NK-92 (cell line): Measurements from ENCODE around the gene BACE2.

Experiments
- DNase-seq: peaks from one replicate; lab custom pipeline; 2025; ENCODE audit not compliant: unreplicated experiment; lab: John Stamatoyannopoulos, UW

The BACE2 gene

GRCh38 chr21:41167348-41168342, at the start of gene BACE2:
TSS of gene BACE2 (plus strand) at chr21:41168160. CDS start at chr21:41168264, 104 bp downstream.
- DNase-seq, result no peak

GRCh38 chr21:41119901-41120300, 48.1 kb upstream of the BACE2 start:
- DNase-seq, result no peak

GRCh38 chr21:41120997-41121396, 47.0 kb upstream of the BACE2 start:
- DNase-seq, result no peak

- DNase-seq, result no peak
Observed at GRCh38 chr21:41121785-41122415, 46.1 kb upstream of the BACE2 start.

GRCh38 chr21:41124641-41125201, 43.2 kb upstream of the BACE2 start:
- DNase-seq, result no peak

- no peak for DNase-seq
Observed at GRCh38 chr21:41128981-41129380, 39.0 kb upstream of the BACE2 start.

- no peak for DNase-seq
Observed at GRCh38 chr21:41130883-41131282, 37.1 kb upstream of the BACE2 start.

- no peak for DNase-seq
Observed at GRCh38 chr21:41133874-41134522, 34.0 kb upstream of the BACE2 start.

- no peak for DNase-seq
Observed at GRCh38 chr21:41135746-41136145, 32.2 kb upstream of the BACE2 start.

- no peak for DNase-seq
Observed at GRCh38 chr21:41136286-41136685, 31.7 kb upstream of the BACE2 start.

- DNase-seq, result no peak
Observed at GRCh38 chr21:41137401-41137800, 30.6 kb upstream of the BACE2 start.

GRCh38 chr21:41137889-41138288, 30.1 kb upstream of the BACE2 start:
- DNase-seq, result no peak

GRCh38 chr21:41138711-41139110, 29.2 kb upstream of the BACE2 start:
- no peak for DNase-seq

- DNase-seq, result no peak
Observed at GRCh38 chr21:41139275-41139674, 28.7 kb upstream of the BACE2 start.

GRCh38 chr21:41139951-41140350, 28.0 kb upstream of the BACE2 start:
- no peak for DNase-seq

GRCh38 chr21:41141031-41141457, 26.9 kb upstream of the BACE2 start:
- DNase-seq, result no peak

GRCh38 chr21:41142051-41142795, 25.7 kb upstream of the BACE2 start:
- DNase-seq, result no peak

- DNase-seq, result no peak
Observed at GRCh38 chr21:41143596-41144325, 24.2 kb upstream of the BACE2 start.

- no peak for DNase-seq
Observed at GRCh38 chr21:41147096-41147978, 20.6 kb upstream of the BACE2 start.
